ENCODE measurements around the gene NAA40.
"Not testable (repeated sequence)": the region's sequence is repeated elsewhere in the genome, so short reads cannot be mapped to it uniquely, and the experiment has no call there.

NAA40 gene

DNA sequence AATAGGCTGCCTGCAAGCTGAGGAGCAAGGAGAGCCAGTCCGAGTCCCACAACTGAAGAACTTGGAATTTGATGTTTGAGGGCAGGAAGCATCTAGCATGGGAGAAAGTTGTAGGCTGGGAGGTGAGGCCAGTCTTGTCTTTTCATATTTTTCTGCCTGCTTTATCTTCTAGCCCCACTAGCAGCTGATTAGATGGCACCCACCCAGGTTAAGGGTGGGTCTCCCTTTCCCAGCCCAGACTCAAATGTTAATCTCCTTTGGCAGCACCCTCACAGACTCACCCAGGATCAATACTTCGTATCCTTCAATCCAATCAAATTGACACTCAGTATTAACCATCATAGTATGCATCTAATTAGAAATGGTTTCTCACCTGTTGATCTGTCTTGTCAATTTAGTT, 30.7 kb downstream of the NAA40 start:
- TF ChIP-seq, protein P1, sequence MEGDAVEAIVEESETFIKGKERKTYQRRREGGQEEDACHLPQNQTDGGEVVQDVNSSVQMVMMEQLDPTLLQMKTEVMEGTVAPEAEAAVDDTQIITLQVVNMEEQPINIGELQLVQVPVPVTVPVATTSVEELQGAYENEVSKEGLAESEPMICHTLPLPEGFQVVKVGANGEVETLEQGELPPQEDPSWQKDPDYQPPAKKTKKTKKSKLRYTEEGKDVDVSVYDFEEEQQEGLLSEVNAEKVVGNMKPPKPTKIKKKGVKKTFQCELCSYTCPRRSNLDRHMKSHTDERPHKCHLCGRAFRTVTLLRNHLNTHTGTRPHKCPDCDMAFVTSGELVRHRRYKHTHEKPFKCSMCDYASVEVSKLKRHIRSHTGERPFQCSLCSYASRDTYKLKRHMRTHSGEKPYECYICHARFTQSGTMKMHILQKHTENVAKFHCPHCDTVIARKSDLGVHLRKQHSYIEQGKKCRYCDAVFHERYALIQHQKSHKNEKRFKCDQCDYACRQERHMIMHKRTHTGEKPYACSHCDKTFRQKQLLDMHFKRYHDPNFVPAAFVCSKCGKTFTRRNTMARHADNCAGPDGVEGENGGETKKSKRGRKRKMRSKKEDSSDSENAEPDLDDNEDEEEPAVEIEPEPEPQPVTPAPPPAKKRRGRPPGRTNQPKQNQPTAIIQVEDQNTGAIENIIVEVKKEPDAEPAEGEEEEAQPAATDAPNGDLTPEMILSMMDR (IDR thresholded peaks at IDR 0.05; ENCODE audit: insufficient read depth, low read depth, low read length, missing control alignments), result no peak
- no peak for DNase-seq (ENCODE audit: low read depth)
- H3K4me3 ChIP-seq (ENCODE audit: low read length), result no peak overlapping the region

DNA sequence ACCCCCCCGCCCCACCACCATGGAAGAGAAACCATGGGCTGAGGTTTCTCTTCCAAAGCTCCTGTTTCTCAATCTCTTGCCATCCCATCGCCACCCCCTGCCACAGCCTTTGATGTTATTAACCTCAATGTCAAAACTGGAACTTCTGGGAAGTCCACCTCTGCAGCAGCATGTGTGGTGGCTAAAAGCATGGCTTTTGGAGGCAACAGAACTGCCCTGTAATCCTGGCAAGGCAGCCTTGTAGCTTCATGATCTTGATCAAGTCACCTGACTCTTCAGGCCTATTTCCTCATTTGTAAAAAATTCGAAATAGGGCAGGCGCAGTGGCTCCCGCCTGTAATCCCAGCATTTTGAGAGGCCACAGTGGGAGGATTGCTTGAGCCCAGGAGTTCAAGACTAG, 32.1 kb downstream of the NAA40 start:
- H3K4me3 ChIP-seq (ENCODE audit: low read length), result no peak overlapping the region
- TF ChIP-seq, protein P1 (IDR thresholded peaks at IDR 0.05; ENCODE audit: insufficient read depth, low read depth, low read length, missing control alignments), result no peak
- no peak for DNase-seq (ENCODE audit: low read depth)

GRCh38 chr11:63973912-63974258, 35.1 kb downstream of the NAA40 start:
- not testable (repeated sequence) for DNase-seq (ENCODE audit: low read depth); H3K4me3 ChIP-seq (ENCODE audit: low read length)

DNA sequence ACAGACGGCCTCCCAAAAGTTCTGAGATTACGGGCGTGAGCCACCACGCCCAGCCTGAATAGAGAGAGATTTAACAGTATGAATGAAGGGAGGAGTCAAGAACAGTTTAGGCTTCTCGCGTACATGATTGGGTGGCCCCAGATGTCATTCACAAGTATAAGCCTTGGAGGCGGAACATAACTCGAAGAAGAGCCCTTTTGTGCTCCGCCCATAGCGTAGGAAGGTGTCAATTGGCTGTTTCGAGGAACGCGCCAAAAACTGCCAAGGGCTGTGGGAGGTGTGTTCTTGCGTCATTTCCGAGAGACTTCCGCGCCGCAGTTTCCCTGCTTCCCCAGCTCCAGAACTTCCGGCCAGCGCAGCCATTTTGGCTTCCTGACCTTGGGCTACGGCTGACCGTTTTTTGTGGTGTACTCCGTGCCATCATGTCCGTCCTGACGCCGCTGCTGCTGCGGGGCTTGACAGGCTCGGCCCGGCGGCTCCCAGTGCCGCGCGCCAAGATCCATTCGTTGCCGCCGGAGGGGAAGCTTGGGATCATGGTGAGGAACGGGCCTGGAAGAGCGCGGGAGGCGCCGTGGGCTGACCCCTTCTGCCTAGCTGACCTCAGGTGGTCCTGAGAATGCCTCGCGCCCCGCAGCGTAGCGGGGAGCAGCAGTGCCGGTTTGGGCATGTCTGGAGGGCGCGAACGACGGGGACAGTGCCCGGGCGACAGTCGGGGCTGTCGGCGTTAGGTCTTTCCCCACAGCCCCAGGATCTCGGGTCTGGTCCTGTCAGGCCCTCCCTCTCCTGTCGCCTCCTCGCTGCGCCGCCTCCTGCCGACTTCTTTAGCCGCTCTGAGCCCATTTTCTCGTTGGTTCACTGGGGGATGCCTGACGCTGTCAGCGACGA, 35.7 kb downstream of the NAA40 start, which contains the start of gene COX8A:
Gene COX8A, plus strand, starts transcription at position 362 of the 885 bp plus-strand sequence. Its CDS starts 61 bp downstream, at position 423.
- TF ChIP-seq, protein P1 (IDR thresholded peaks at IDR 0.05; ENCODE audit: insufficient read depth, low read depth, low read length, missing control alignments), result peak; percentile 8

GRCh38 chr11:63978551-63979239, 39.9 kb downstream of the NAA40 start:
- no peak overlapping the region for H3K4me3 ChIP-seq (ENCODE audit: low read length)
- TF ChIP-seq, protein P1 (IDR thresholded peaks at IDR 0.05; ENCODE audit: insufficient read depth, low read depth, low read length, missing control alignments), result no peak
- no peak for DNase-seq (ENCODE audit: low read depth)

More for the DNA sequence above, 35.7 kb downstream of the NAA40 start, which contains the start of gene COX8A:
- H3K4me3 ChIP-seq (ENCODE audit: low read length), result peak within 1 kb of the TSS; percentile 96
- peak; percentile 100 for DNase-seq (ENCODE audit: low read depth)

- H3K4me3 ChIP-seq (ENCODE audit: low read length), result no peak overlapping the region
- TF ChIP-seq, protein P1 (IDR thresholded peaks at IDR 0.05; ENCODE audit: insufficient read depth, low read depth, low read length, missing control alignments), result no peak
- no peak for DNase-seq (ENCODE audit: low read depth)
These were observed 40.6 kb downstream of the NAA40 start for GRCh38 chr11:63979426-63979825.

DNA sequence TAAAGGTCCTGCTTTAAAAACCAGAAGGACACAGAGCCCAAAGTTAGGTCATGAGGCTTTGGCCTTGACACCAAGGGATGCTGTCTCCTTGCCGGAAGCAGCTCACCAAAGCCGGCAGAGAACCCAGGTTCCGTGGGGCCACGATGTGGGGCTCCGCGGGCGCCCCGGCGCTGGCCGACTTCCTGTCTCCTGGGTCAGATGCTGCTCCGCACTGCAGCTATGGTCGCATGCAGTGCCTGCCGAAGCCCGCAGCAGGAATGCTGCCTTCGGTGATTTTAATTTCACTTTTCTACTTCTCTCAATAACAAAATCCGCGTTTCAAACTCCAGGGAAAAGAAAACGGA, 47.0 kb downstream of the NAA40 start:
- H3K4me3 ChIP-seq (ENCODE audit: low read length), result peak overlapping the region; percentile 85
- no peak for DNase-seq (ENCODE audit: low read depth)
- TF ChIP-seq, protein P1 (IDR thresholded peaks at IDR 0.05; ENCODE audit: insufficient read depth, low read depth, low read length, missing control alignments), result no peak
